Osteoblast (primary cell): ENCODE data around the gene ADCY5. TPM values are rescaled to one million over a fixed set of nuclear protein-coding genes. Genes with fewer than 3 reads are reported as not detected.
A peak's percentile ranks its signal among the peaks of the same experiment; 100 is the strongest.

Source experiments
- DNase-seq: peaks from one replicate; pipeline ENCODE4 v3.0.0; 2011; ENCODE audit warnings: low spot score, mixed read lengths; ENCODE audit not compliant: insufficient read length; ENCODE audit errors: missing footprints
- H2AFZ ChIP-seq: 2 replicates; pipeline ENCODE4 v1.6.0; 2011; ENCODE audit warnings: mild to moderate bottlenecking, low read length
- H3K27ac ChIP-seq: 2 replicates; pipeline ENCODE4 v1.5.1; 2011; ENCODE audit warnings: mild to moderate bottlenecking, low read depth, low read length, moderate library complexity
- H3K27me3 ChIP-seq: 2 replicates; pipeline ENCODE4 v1.6.0; 2012; ENCODE audit warnings: mild to moderate bottlenecking, control low read depth, inconsistent platforms, low read length, moderate library complexity; ENCODE audit not compliant: insufficient read depth
- H3K36me3 ChIP-seq: 2 replicates; pipeline ENCODE4 v1.5.1; 2011; ENCODE audit warnings: mild to moderate bottlenecking, low read length, control low read depth, moderate library complexity; ENCODE audit not compliant: insufficient read depth
- H3K4me1 ChIP-seq: 2 replicates; pipeline ENCODE4 v1.5.1; 2011; ENCODE audit warnings: mild to moderate bottlenecking, low read length, control low read depth, moderate library complexity; ENCODE audit not compliant: insufficient read depth
- H3K4me2 ChIP-seq: 2 replicates; pipeline ENCODE4 v1.6.0; 2011; ENCODE audit warnings: mild to moderate bottlenecking, low read length; ENCODE audit not compliant: insufficient read depth
- H3K4me3 ChIP-seq: fragments of 200-600 bp; sonication (generic); 3 replicates; pipeline ENCODE4 v1.5.1; 2012; ENCODE audit warnings: mild to moderate bottlenecking, low read length, inconsistent platforms; ENCODE audit not compliant: insufficient read depth
- H3K79me2 ChIP-seq: 2 replicates; pipeline ENCODE4 v1.6.0; 2012; ENCODE audit warnings: mild to moderate bottlenecking, low read length, control low read depth, inconsistent platforms; ENCODE audit not compliant: insufficient read depth
- H3K9me3 ChIP-seq: 2 replicates; pipeline ENCODE4 v1.5.1; 2011; ENCODE audit warnings: low read depth, low read length, control low read depth
- H4K20me1 ChIP-seq: 2 replicates; pipeline ENCODE4 v1.6.0; 2012; ENCODE audit warnings: mild to moderate bottlenecking, low read length, control low read depth; ENCODE audit not compliant: insufficient read depth
- total RNA-seq: library from RNA; depleted of rRNA; stranded (reverse); fragments of >200 nt; gene quantifications from 2 replicates; pipeline ENCODE4 v1.2.3, GENCODE V29; 2012
- TF ChIP-seq, protein P1 (sequence below): IDR thresholded peaks from 2 replicates; pipeline ENCODE4 v1.5.1; 2011; ENCODE audit warnings: mild to moderate bottlenecking, low read depth, low read length, moderate library complexity; ENCODE audit errors: extremely low read depth

ADCY5 gene
- total RNA-seq, 1 donor = 0.72 TPM

DNA sequence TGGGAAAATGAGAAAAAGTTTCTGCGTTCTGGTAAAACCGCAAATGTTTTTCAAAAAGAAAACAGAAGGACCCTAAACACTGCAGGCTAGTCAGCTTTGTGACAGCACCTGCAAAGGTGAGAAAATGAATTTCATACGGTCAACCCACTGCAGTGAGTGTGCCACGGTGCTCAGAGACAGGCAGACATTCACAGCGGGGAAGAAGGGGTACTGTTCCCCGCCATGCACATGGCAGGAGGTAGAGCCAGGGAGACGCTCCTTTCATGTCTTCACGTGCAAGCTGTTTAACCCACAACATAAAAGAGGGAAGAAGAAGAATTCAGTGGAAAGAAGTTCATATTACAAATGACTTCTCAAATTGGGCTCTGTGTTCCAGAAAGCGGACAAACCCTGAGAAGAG is 137.7 kb downstream of the ADCY5 start:
- Histone ChIP-seq H3K4me2 (no peak overlapping the region), H3K4me3 (no peak overlapping the region), H3K79me2 (no peaks in the 10 kb centered on the region), H3K27me3 (peaks cover 62% of the 10 kb centered on the region), H3K27ac (no peak overlapping the region), H3K9me3 (no peaks in the 10 kb centered on the region), H2AFZ (no peak overlapping the region), H4K20me1 (no peaks in the 10 kb centered on the region), H3K4me1 (no peaks in the 10 kb centered on the region), H3K36me3 (no peaks in the 10 kb centered on the region)
- DNase-seq = no peak
- TF ChIP-seq, protein P1, sequence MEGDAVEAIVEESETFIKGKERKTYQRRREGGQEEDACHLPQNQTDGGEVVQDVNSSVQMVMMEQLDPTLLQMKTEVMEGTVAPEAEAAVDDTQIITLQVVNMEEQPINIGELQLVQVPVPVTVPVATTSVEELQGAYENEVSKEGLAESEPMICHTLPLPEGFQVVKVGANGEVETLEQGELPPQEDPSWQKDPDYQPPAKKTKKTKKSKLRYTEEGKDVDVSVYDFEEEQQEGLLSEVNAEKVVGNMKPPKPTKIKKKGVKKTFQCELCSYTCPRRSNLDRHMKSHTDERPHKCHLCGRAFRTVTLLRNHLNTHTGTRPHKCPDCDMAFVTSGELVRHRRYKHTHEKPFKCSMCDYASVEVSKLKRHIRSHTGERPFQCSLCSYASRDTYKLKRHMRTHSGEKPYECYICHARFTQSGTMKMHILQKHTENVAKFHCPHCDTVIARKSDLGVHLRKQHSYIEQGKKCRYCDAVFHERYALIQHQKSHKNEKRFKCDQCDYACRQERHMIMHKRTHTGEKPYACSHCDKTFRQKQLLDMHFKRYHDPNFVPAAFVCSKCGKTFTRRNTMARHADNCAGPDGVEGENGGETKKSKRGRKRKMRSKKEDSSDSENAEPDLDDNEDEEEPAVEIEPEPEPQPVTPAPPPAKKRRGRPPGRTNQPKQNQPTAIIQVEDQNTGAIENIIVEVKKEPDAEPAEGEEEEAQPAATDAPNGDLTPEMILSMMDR = no peak

DNA sequence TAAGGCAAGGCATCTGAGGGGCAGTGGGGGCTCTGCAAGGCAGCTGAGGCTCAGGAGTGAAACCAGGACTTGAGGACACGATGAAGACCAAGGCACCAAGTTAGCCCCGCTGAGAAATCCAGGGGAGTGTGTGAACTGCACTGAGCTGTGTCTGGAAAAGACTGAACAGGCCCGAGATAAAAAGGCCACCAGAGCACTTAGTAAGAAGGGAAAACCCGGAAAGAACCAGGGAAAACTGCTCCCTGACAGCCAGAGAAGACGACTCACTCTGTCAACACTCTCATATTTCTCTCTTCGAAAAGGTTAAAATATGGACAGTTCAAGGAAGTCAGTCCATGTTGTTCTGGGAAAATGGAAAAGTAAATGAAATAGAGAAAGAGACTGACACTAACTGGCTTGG is 138.1 kb downstream of the ADCY5 start:
- no peak overlapping the region for H3K27ac ChIP-seq
- H4K20me1 ChIP-seq = no peaks in the 10 kb centered on the region
- no peak overlapping the region for H3K4me3 ChIP-seq
- no peaks in the 10 kb centered on the region for H3K79me2 ChIP-seq
- H3K36me3 ChIP-seq = no peaks in the 10 kb centered on the region
- no peak overlapping the region for H3K4me2 ChIP-seq
- peak; percentile 44 for DNase-seq
- peaks cover 57% of the 10 kb centered on the region for H3K27me3 ChIP-seq
- no peak overlapping the region for H2AFZ ChIP-seq
- H3K4me1 ChIP-seq = no peaks in the 10 kb centered on the region
- TF ChIP-seq, protein P1 = no peak
- no peaks in the 10 kb centered on the region for H3K9me3 ChIP-seq

DNA sequence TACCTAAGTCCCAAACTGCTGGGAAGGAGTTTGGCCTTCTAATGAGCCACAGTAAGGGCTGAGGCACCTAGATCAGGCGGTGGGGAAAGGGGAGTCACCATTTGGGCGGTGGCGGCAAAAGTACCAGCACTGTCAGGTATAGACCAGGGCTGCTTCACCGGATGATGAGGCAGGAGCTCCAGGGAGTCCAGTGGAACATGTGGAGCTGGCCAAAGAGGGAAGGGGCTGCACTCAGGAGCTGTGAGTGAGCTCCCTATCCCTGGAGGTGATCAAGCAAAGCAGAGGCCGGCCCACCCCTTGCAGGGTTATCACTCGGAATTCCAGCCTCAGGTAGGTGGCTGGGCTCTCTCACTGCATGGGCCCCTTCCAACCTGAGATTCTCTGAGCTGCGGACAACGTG is 138.7 kb downstream of the ADCY5 start:
- H3K4me3 ChIP-seq = no peak overlapping the region
- H2AFZ ChIP-seq = no peak overlapping the region
- no peaks in the 10 kb centered on the region for H3K36me3 ChIP-seq
- H3K4me1 ChIP-seq = no peaks in the 10 kb centered on the region
- no peak overlapping the region for H3K27ac ChIP-seq
- H3K79me2 ChIP-seq = no peaks in the 10 kb centered on the region
- H4K20me1 ChIP-seq = no peaks in the 10 kb centered on the region
- no peak overlapping the region for H3K4me2 ChIP-seq
- no peaks in the 10 kb centered on the region for H3K9me3 ChIP-seq
- DNase-seq = peak; percentile 14
- TF ChIP-seq, protein P1 = no peak
- H3K27me3 ChIP-seq = peaks cover 55% of the 10 kb centered on the region

DNA sequence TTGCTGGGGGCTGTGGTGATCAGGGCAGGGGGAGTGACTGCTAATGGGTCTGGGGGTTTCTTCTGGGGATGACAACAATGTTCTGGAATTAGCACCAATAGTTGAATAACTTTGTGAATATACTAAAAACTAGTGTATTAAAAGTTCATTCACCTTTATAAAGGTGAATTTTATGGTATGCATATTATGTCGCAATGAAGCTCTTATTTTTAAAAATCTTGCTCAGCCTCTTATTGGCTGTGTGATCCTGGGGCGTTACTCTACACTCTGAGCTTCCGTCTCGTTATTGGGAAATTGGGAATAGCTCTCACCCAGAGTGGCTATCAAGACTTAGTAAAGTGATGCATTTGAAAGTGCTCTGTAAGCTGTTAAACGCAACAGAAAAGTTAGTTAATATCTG is 141.8 kb downstream of the ADCY5 start:
- H3K27ac ChIP-seq = no peak overlapping the region
- H2AFZ ChIP-seq = no peak overlapping the region
- H3K79me2 ChIP-seq = no peaks in the 10 kb centered on the region
- H3K4me1 ChIP-seq = no peaks in the 10 kb centered on the region
- TF ChIP-seq, protein P1 = no peak
- H3K27me3 ChIP-seq = peaks cover 33% of the 10 kb centered on the region
- H4K20me1 ChIP-seq = no peaks in the 10 kb centered on the region
- H3K9me3 ChIP-seq = no peaks in the 10 kb centered on the region
- no peak overlapping the region for H3K4me3 ChIP-seq
- DNase-seq = no peak
- no peaks in the 10 kb centered on the region for H3K36me3 ChIP-seq
- H3K4me2 ChIP-seq = no peak overlapping the region
